Fibroblast of lung (primary cell): ENCODE measurements around the gene TAP1. TPM values are rescaled to one million over a fixed set of nuclear protein-coding genes. Genes with fewer than 3 reads are reported as not detected.
"Not testable (repeated sequence)": the region's sequence is repeated elsewhere in the genome, so short reads cannot be mapped to it uniquely, and the experiment has no call there.

ENCODE experiments used
- DNase-seq, 2 donors: peaks; one replicate each; pipeline versions ENCODE4 v3.0.0 to v3.0.0-alpha.2; 2010; ENCODE audit warnings: low read depth in 2 of 2
- H2AFZ ChIP-seq: 2 replicates; pipeline ENCODE4 v1.5.1; 2012; ENCODE audit warnings: low read length, control low read depth, inconsistent platforms
- H3K27ac ChIP-seq: 2 replicates; pipeline ENCODE4 v1.5.1; 2011; ENCODE audit warnings: low read length, control low read depth; ENCODE audit not compliant: insufficient read depth
- H3K27me3 ChIP-seq: 2 replicates; pipeline ENCODE4 v1.5.1; 2011; ENCODE audit warnings: mild to moderate bottlenecking, low read length; ENCODE audit not compliant: control insufficient read depth, insufficient read depth
- H3K36me3 ChIP-seq: 2 replicates; pipeline ENCODE4 v1.5.1; 2011; ENCODE audit warnings: low read length; ENCODE audit not compliant: control insufficient read depth, insufficient read depth
- H3K4me1 ChIP-seq: 2 replicates; pipeline ENCODE4 v1.5.1; 2011; ENCODE audit warnings: low read length; ENCODE audit not compliant: control insufficient read depth, insufficient read depth; ENCODE audit errors: extremely low read depth
- H3K4me2 ChIP-seq: 2 replicates; pipeline ENCODE4 v1.5.1; 2011; ENCODE audit warnings: low read length, control low read depth; ENCODE audit not compliant: insufficient read depth; ENCODE audit errors: extremely low read depth
- H3K4me3 ChIP-seq, 4 experiments: fragments of 200-600 bp in 1 of 4; sonication (generic) in 1 of 4; replicated peaks in 1 of 4; 2 replicates each; pipeline ENCODE4 v1.5.1; 2011 to 2016; ENCODE audit warnings: low read length in 4 of 4, low read depth in 3 of 4, mild to moderate bottlenecking in 3 of 4, control low read depth in 2 of 4, inconsistent platforms in 1 of 4, mixed read lengths in 1 of 4; ENCODE audit not compliant: insufficient read depth in 1 of 4; ENCODE audit errors: control extremely low read depth in 1 of 4
- H3K79me2 ChIP-seq: 2 replicates; pipeline ENCODE4 v1.5.1; 2012; ENCODE audit warnings: mild to moderate bottlenecking, low read length, inconsistent platforms; ENCODE audit not compliant: control insufficient read depth, insufficient read depth
- H3K9ac ChIP-seq: 2 replicates; pipeline ENCODE4 v1.5.1; 2011; ENCODE audit warnings: mild to moderate bottlenecking, low read length, control low read depth; ENCODE audit not compliant: insufficient read depth
- H3K9me3 ChIP-seq: 2 replicates; pipeline ENCODE4 v1.5.1; 2012; ENCODE audit warnings: low read depth, low read length; ENCODE audit not compliant: control insufficient read depth, insufficient read depth
- H4K20me1 ChIP-seq: 2 replicates; pipeline ENCODE4 v1.5.1; 2011; ENCODE audit warnings: low read length; ENCODE audit not compliant: control insufficient read depth, insufficient read depth; ENCODE audit errors: extremely low read depth
- CTCF ChIP-seq, 2 donors: IDR thresholded peaks in 1 of 2; conservative IDR thresholded peaks in 1 of 2; 1 replicate in 1 of 2; 2 replicates in 1 of 2; pipeline ENCODE4 v1.5.1; 2011 to 2012; ENCODE audit warnings: low read length in 2 of 2, control low read depth in 1 of 2, inconsistent platforms in 1 of 2, low read depth in 1 of 2, mild to moderate bottlenecking in 1 of 2
- EZH2 ChIP-seq: IDR thresholded peaks from 2 replicates; pipeline ENCODE4 v1.5.1; 2012; ENCODE audit warnings: low read length, control low read depth, mild to moderate bottlenecking; ENCODE audit errors: missing control alignments
- polyA plus RNA-seq, 2 donors: library from polyadenylated mRNA; depleted of rRNA in 1 of 2; stranded (reverse) in 1 of 2; unstranded in 1 of 2; fragments of >200 nt; gene quantifications; 2 replicates each; pipeline ENCODE4 v1.2.1, GENCODE V29; 2011 to 2012; ENCODE audit warnings: missing spikeins in 1 of 2
- total RNA-seq: library from RNA; depleted of rRNA; stranded (reverse); fragments of >200 nt; gene quantifications from 2 replicates; pipeline ENCODE4 v1.2.1, GENCODE V29; 2014

TAP1 gene
- total and polyA plus RNA-seq, 2 donors (not counting 1 experiment from before 2014, with no cell fraction given), result 31.4 to 107 TPM

- no peaks in the 10 kb centered on the region for H3K27me3 ChIP-seq
- no peaks in the 10 kb centered on the region for H3K36me3 ChIP-seq
- H3K9me3 ChIP-seq, result no peaks in the 10 kb centered on the region
- no peak overlapping the region for H3K9ac ChIP-seq
- H3K4me2 ChIP-seq, result no peak overlapping the region
- no peak overlapping the region for H3K4me3 ChIP-seq
- H3K4me1 ChIP-seq, result peaks cover 6% of the 10 kb centered on the region
- no peaks in the 10 kb centered on the region for H4K20me1 ChIP-seq
- no peak overlapping the region for H2AFZ ChIP-seq
- no peak for TF ChIP-seq CTCF (conservative IDR thresholded peaks at IDR 0.05 in 1 of 2, IDR thresholded peaks at IDR 0.05 in 1 of 2; ENCODE audit: low read depth in 1 of 2, low read length in 2 of 2)
- TF ChIP-seq EZH2, result peak; percentile 50
- H3K27ac ChIP-seq, result no peak overlapping the region
- no peaks in the 10 kb centered on the region for H3K79me2 ChIP-seq
- no peak for DNase-seq
Observed at GRCh38 chr6:32879691-32880090, 26.2 kb upstream of the TAP1 start.

GRCh38 chr6:32876603-32877002, 23.1 kb upstream of the TAP1 start:
- Histone ChIP-seq H3K4me3 (no peak overlapping the region), H2AFZ (no peak overlapping the region), H3K36me3 (no peaks in the 10 kb centered on the region), H3K9me3 (no peaks in the 10 kb centered on the region), H3K4me1 (no peaks in the 10 kb centered on the region), H3K9ac (no peak overlapping the region), H3K4me2 (no peak overlapping the region), H3K27me3 (peaks cover 2% of the 10 kb centered on the region), H3K79me2 (no peaks in the 10 kb centered on the region), H3K27ac (no peak overlapping the region), H4K20me1 (no peaks in the 10 kb centered on the region)
- DNase-seq, result no peak
- TF ChIP-seq EZH2 (no peak), CTCF (conservative IDR thresholded peaks at IDR 0.05 in 1 of 2, IDR thresholded peaks at IDR 0.05 in 1 of 2; ENCODE audit: low read depth in 1 of 2, low read length in 2 of 2) (no peak)

- not testable (repeated sequence) for DNase-seq, H3K27me3 ChIP-seq, H3K9me3 ChIP-seq, H3K4me1 ChIP-seq, H3K79me2 ChIP-seq, H3K9ac ChIP-seq, H3K27ac ChIP-seq, H3K36me3 ChIP-seq, H3K4me3 ChIP-seq, H3K4me2 ChIP-seq, H2AFZ ChIP-seq, H4K20me1 ChIP-seq
Observed at GRCh38 chr6:32873947-32874346, 20.4 kb upstream of the TAP1 start.
